Measurements from ENCODE around the gene TOLLIP.
A peak's percentile ranks its signal among the peaks of the same experiment; 100 is the strongest.

TOLLIP gene

DNA sequence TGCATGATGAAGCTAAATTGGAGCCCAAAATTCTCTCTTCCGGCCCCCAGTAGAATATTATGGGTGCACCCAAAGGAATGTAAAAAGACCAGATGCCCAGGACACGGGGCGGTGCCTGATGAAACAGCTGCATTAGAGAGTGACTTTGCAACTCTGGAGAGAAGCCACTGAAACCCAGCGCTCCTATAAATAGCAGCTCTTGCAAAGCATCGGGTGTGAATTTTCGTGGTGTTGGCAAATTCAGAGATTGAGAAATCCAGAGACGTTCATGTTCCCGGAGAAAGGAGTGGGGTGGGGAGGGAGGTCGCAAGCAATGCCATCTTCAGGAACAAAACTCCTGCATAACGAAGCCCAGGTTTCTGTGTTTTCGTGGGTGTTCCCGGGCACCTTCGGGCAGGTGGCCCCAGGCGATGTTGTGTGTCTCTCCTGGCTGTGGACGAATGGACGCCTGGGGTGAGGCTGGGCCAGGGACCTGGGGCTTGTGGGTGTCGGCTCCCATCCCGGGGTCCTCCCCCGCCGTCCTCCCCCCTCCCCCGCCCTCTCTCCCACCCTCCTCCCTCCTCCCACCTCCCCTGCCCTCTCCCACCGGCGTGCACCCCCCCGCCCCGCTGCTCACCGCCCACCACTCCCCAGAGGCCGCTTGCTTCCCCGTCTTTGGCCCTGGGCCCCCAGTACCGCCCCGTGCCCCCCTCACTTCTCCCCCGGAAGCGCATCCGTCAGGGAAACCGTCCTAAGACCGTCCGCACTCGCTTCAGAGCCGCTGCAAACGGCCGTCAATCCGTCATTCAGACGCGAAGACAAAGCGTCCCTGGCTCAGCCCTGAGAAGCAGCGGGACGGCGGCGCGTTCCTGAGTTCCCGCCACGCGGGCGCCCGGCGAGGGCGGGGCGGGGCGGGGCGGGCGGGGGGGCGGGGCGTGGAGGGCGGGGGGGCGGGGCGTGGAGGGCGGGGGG, 26.7 kb upstream of the TOLLIP start:
- ATAC-seq = peak; percentile 54
- Mint-ChIP-seq H3K36me3 (peaks cover 10% of the 10 kb centered on the region), H3K27ac (no peak overlapping the region)

DNA sequence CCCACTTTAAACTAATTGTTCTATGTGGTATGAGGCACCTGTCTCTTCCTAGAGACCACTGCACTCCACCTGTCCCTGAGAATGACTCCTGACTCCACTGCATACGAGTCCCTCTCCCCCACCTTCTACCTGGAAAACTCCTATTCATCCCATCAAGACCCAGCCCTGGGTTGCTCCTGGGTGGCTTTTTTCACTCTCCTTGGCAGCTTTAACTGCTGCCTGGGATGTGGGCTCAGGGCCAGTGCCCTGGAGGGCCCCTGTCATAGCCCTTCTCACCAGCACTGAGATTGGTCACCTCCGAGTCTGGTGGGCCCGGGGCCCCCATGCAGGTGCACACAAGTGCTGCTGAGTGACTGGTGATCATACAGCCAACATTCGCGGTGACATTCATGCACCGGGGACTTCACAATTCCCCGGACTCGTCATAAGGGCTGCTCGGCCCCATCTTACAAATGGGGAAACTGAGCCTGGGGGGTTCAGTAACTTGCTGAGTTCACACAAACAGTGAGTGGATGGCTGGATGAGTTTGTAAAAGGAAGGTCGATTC, 25.9 kb upstream of the TOLLIP start:
- Mint-ChIP-seq H3K4me1 (peaks cover 18% of the 10 kb centered on the region), H3K27me3 (no peaks in the 10 kb centered on the region), H3K27ac (no peak overlapping the region), H3K36me3 (peaks cover 10% of the 10 kb centered on the region), H3K4me3 (peak overlapping the region; percentile 45), H3K9me3 (peaks cover 9% of the 10 kb centered on the region)
- no peak for ATAC-seq

More for the DNA sequence above, 26.7 kb upstream of the TOLLIP start:
- Mint-ChIP-seq H3K4me3 (peak overlapping the region; percentile 75), H3K9me3 (peaks cover 9% of the 10 kb centered on the region), H3K4me1 (peaks cover 18% of the 10 kb centered on the region), H3K27me3 (no peaks in the 10 kb centered on the region)

DNA sequence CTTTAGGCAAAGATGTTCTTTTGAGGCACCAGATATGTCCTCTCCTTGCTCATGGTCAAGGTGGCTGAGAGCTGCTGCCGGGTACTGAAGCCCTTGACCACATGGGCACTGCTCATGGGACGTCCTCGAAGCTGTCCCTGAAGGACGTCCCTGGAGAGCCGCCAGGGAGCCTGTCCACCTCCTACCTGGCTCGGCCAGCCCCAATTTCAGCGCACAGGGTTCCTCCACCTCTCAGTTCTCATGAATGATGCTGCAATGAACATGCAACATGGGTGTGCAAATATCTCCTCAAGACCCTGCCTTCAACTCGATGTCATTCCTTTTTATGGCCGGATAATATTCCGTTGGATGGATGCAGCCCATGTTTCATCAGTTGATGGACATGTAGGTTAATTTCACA, 24.4 kb upstream of the TOLLIP start:
- Mint-ChIP-seq H3K4me3 (no peak overlapping the region), H3K27me3 (no peaks in the 10 kb centered on the region), H3K27ac (no peak overlapping the region), H3K4me1 (peaks cover 18% of the 10 kb centered on the region), H3K9me3 (peaks cover 9% of the 10 kb centered on the region), H3K36me3 (peaks cover 10% of the 10 kb centered on the region)
- no peak for ATAC-seq

DNA sequence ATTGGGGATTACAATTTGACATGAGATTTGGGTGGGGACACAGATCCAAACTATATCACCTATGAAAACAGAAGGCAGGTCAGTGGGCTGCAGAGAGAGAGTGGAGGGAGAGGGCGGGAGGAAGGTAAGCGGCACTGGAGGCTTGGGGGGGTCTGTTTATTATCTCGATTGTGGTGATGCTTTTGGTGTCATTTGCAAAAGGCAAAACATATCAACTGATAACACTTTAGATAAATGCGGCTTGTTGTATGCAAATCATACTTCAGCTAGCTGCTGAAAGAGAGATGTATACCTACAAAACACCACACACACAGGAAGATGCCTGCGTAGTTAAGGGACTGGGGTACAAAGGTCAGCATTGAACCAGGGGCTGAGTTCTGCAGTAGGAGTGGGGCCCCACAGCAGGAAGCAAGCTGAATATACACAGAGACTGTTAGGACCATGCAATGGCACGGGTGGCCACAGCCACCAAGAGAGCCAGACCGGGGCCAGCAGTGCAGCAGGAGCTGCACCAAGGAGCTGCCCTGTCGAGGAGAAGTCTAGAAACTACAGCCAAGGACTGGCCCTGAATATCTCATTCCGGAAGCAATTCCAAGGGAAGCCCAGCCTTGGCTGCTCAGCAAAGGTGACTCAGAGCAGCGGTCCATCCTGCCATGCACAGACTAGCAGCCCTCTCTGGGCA, 23.8 kb upstream of the TOLLIP start:
- peaks cover 7% of the 10 kb centered on the region for H3K36me3 Mint-ChIP-seq
- no peak overlapping the region for H3K4me3 Mint-ChIP-seq
- H3K27ac Mint-ChIP-seq = no peak overlapping the region
- H3K4me1 Mint-ChIP-seq = peaks cover 16% of the 10 kb centered on the region
- H3K9me3 Mint-ChIP-seq = peaks cover 10% of the 10 kb centered on the region
- no peak for ATAC-seq
- no peaks in the 10 kb centered on the region for H3K27me3 Mint-ChIP-seq

DNA sequence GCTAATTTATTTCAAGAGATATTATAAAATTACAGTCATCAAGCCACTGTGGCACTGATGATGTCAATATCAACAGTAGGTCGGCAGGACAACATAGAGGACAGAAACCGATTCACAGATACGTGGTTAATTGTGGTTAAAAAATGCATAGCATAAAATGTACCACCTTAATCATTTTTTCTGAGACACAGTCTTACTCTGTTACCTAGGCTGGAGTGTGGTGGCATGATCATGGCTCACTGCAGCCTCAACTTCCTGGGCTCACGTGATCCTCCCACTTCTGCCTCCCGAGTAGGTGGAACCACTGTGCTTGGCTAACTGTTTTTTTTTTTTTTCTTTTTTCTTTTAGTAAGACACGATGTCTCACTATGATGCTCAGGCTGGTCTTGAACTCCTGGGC, 21.0 kb upstream of the TOLLIP start:
- Mint-ChIP-seq H3K36me3 (peaks cover 7% of the 10 kb centered on the region), H3K27me3 (peaks cover 15% of the 10 kb centered on the region), H3K4me1 (peaks cover 5% of the 10 kb centered on the region), H3K9me3 (peaks cover 14% of the 10 kb centered on the region), H3K27ac (no peak overlapping the region), H3K4me3 (no peak overlapping the region)
- no peak for ATAC-seq

DNA sequence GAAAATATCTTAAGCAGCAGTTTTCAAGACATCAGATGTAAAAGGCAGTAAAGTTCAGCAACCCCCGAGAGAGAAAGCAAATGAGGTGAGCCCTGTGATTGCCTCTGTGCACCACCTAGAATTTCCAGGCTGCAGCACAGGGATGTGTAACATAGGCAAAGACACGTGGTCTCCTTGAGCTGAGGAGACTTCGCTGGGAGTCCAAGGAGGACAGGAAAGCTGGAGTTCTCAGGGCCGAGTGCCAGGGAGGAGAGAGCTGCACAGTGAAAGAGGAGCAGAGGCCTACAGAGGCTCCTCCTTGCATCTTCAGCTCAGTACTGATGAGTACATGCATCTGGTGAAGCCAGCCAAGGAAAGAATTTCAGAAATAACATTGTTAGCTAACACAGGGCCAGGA, 17.6 kb upstream of the TOLLIP start:
- ATAC-seq = no peak
- Mint-ChIP-seq H3K27ac (no peak overlapping the region), H3K9me3 (peaks cover 14% of the 10 kb centered on the region), H3K36me3 (peaks cover 7% of the 10 kb centered on the region), H3K4me1 (peaks cover 13% of the 10 kb centered on the region), H3K27me3 (peaks cover 41% of the 10 kb centered on the region), H3K4me3 (no peak overlapping the region)

DNA sequence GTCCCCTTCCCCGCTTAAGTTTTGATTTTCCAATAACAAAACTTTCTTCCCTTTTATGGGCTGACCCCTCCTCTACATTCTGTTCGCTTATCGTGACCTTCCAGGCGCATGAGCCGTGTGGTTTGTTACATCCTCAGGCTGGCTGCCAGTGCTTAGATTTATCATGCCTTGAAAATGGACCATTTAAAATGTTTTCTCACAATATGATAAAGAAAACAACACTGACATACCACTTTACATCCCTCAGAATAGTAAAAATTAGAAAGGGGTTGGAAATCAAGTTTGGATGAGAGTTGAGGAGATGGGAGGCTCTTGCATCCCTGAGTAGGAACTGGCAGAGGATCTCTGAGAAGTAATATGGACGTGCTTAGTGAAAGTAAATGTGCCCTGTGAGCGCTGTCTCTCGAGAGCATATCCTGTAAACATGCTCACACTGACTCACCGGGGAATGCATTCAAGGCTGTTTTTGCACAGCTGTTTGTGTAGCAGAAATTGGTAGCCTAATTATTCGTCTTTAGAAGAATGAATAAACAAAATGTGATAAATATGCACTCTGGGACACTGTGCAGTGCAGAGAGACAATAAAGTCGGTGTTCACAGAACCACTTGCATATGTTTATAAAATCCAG, 17.1 kb upstream of the TOLLIP start:
- H3K9me3 Mint-ChIP-seq = peaks cover 14% of the 10 kb centered on the region
- H3K27ac Mint-ChIP-seq = no peak overlapping the region
- H3K36me3 Mint-ChIP-seq = peaks cover 7% of the 10 kb centered on the region
- ATAC-seq = no peak
- H3K27me3 Mint-ChIP-seq = peaks cover 46% of the 10 kb centered on the region
- no peak overlapping the region for H3K4me3 Mint-ChIP-seq
- peaks cover 13% of the 10 kb centered on the region for H3K4me1 Mint-ChIP-seq

DNA sequence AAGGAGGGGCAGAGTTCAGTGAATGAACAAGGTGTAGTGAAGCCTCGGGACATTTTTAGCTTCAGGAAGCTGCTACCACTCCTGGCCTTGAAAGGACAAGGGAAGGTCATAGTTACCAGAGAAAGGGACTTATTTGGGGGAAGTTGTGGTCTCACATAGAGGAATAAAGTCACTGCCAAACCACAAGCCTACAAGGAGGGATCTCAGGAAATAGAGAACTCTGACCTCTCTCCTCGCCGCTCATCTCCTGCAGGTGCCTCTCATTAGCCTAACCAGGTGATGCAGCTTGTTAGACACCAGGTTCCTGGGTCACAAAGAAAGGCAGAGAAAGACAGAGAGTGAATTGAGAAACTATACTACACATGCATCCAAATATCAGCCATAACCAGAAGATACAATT, 14.3 kb upstream of the TOLLIP start:
- H3K36me3 Mint-ChIP-seq = peaks cover 7% of the 10 kb centered on the region
- no peak for ATAC-seq
- peaks cover 13% of the 10 kb centered on the region for H3K9me3 Mint-ChIP-seq
- peaks cover 13% of the 10 kb centered on the region for H3K4me1 Mint-ChIP-seq
- peaks cover 64% of the 10 kb centered on the region for H3K27me3 Mint-ChIP-seq
- no peak overlapping the region for H3K27ac Mint-ChIP-seq
- H3K4me3 Mint-ChIP-seq = no peak overlapping the region

DNA sequence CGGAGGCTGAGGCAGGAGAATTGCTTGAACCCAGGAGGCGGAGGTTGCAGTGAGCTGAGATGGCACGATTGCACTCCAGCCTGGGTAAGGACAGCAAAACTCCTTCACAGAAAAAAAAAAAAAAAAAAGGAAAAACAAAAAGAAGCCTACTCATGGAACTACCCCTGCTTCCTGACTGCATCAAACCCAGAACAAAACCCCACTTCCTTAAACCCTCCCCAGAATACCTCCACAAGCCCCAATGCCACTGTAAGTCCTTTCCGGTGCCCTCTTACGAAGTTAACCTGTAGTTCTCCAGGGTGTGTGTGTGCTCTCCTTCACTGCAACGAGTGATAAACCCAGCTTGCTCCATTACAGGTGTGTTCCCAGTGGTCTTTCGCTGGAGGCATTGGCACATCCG, 8.6 kb upstream of the TOLLIP start:
- ATAC-seq = no peak
- H3K27ac Mint-ChIP-seq = no peak overlapping the region
- H3K9me3 Mint-ChIP-seq = no peaks in the 10 kb centered on the region
- H3K4me1 Mint-ChIP-seq = peaks cover 1% of the 10 kb centered on the region
- no peak overlapping the region for H3K4me3 Mint-ChIP-seq
- H3K36me3 Mint-ChIP-seq = no peaks in the 10 kb centered on the region
- peaks cover 24% of the 10 kb centered on the region for H3K27me3 Mint-ChIP-seq

DNA sequence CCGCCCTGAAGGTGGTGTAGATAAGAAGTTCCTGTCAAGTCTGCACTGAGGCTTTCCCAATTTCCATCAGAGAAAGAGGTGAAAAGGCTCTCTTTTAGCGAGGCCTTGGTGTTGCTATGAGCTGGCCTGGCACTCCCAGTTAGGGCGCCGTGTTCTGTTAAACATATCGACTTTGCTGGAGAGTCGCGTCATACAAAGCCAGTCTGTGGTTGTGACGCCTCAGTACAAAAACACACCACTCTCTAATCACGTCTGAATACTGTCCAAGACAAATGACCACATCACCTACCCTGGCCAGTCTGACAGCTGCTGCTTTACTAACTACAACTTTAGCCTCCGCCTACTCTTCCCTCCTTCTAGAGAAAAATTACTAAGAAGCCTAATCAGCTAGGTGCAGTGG, 8.0 kb upstream of the TOLLIP start:
- Mint-ChIP-seq H3K4me1 (no peaks in the 10 kb centered on the region), H3K27ac (no peak overlapping the region)

DNA sequence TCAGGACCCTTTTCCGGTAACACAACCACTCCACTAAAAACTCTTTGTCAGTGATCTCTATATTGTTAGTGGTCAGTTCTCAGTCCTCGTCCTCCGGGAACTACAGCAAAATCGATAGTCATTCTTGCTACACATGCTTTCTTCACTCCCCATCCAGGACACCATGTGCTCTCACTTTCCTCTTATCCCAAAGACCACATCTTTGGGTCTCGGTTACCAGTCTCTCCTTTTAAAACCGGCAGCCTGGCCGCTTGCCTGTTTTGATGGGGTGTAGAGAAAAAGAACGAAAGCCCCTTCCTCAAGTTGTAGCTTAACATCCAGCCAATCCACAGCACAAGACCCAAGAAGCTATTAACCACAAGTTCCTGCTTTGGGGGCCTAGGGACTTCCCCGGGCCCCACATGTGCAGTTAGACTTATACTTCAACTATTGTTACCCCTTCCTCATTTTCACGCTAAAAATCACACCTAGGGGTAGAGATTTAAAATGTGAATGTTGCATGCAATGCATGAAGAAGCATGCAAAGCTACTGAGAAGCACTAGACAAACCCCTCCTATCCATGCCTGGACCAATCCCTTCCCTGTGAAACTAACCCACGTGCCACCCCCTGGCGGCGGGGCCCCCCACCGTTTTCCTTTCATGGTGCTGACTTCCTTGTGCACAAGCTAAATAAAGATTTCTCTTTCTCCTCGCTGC, 1.5 kb upstream of the TOLLIP start:
- H3K27me3 Mint-ChIP-seq = no peaks in the 10 kb centered on the region
- peaks cover 9% of the 10 kb centered on the region for H3K36me3 Mint-ChIP-seq
- H3K4me1 Mint-ChIP-seq = peaks cover 46% of the 10 kb centered on the region
- peak; percentile 49 for ATAC-seq
- H3K27ac Mint-ChIP-seq = peak overlapping the region; percentile 91
- peaks cover 9% of the 10 kb centered on the region for H3K9me3 Mint-ChIP-seq
- H3K4me3 Mint-ChIP-seq = peak overlapping the region; percentile 81

More for the DNA sequence above, 8.0 kb upstream of the TOLLIP start:
- Mint-ChIP-seq H3K27me3 (peaks cover 24% of the 10 kb centered on the region), H3K9me3 (peaks cover 1% of the 10 kb centered on the region), H3K36me3 (no peaks in the 10 kb centered on the region), H3K4me3 (no peak overlapping the region)
- no peak for ATAC-seq

DNA sequence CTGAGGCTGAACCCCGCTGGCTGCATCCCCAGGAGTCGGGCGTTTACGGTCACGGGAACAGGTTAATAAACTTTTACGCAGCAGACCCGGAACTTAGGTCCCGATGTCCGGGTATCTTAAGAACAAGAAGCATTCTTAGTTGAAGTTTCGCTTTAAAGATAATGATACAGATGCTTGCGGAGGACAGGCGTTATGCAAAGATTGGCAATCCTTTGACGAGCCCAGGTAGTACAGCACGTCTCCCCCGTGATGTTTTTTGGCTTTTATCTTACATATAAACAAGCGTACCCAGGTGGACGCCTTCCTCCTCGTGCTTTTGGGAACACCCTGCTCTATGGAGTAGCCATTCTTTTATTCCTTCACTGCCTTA, 871 bp upstream of the TOLLIP start:
- Mint-ChIP-seq H3K4me3 (peak overlapping the region; percentile 81), H3K27ac (peak overlapping the region; percentile 91), H3K4me1 (peaks cover 52% of the 10 kb centered on the region), H3K27me3 (no peaks in the 10 kb centered on the region), H3K36me3 (peaks cover 15% of the 10 kb centered on the region), H3K9me3 (peaks cover 9% of the 10 kb centered on the region)
- ATAC-seq = no peak

DNA sequence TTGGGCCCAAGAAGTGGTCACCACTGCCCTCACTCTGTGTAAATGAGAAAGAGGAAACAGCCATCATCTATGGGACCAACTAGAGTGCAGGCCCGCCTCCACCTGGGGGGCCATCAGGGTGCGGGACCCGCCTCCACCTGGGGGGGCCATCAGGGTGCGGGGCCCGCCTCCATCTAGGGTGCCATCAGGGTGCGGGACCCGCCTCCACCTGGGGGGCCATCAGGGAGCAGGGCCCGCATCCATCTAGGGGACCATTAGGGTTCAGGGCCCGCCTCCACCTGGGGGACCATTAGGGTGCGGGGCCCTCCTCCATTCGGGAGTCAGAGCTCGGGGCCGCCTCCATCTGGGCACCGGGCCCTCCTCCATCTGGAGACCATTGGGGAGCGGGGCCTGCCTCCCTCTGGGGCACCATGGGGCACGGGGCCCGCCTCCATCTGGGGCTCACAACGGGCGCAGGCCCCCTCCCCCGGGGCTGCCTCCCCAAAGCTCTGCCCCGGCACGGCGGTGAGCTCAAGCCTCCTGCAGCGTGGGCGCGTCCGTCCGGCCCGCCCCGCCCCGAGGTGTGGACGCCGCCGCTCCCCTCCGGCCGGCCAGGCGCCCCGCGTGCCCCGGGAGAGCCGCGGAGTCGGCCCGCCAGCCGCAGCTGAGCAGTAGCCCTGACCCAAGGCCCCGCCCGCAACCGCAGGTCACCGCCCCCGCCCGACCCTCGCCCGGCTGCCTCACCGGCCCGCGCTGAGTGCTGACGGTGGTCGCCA, 512 bp downstream of the TOLLIP start:
- H3K4me1 Mint-ChIP-seq = peaks cover 58% of the 10 kb centered on the region
- peaks cover 20% of the 10 kb centered on the region for H3K36me3 Mint-ChIP-seq
- ATAC-seq = peak; percentile 59
- H3K4me3 Mint-ChIP-seq = peak overlapping the region; percentile 88
- no peaks in the 10 kb centered on the region for H3K27me3 Mint-ChIP-seq
- H3K27ac Mint-ChIP-seq = peak overlapping the region; percentile 91
- peaks cover 9% of the 10 kb centered on the region for H3K9me3 Mint-ChIP-seq

Measured in stimulated activated memory B cell treated with anti-CD40 and anti-IgM and Interleukin-4, amounts not matched to agents 10 μg/mL and 1 μg/mL and 100 μg/mL, for 72 hours (primary cell).